ENCODE results near the gene CLDN20. TPM values are rescaled to one million over a fixed set of nuclear protein-coding genes. Genes with fewer than 3 reads are reported as not detected.

CLDN20 gene
- total and polyA plus RNA-seq, 2 of the 8 experiments (the other 6 are each of a cell fraction or from before 2014, with no cell fraction given), result not detected

DNA sequence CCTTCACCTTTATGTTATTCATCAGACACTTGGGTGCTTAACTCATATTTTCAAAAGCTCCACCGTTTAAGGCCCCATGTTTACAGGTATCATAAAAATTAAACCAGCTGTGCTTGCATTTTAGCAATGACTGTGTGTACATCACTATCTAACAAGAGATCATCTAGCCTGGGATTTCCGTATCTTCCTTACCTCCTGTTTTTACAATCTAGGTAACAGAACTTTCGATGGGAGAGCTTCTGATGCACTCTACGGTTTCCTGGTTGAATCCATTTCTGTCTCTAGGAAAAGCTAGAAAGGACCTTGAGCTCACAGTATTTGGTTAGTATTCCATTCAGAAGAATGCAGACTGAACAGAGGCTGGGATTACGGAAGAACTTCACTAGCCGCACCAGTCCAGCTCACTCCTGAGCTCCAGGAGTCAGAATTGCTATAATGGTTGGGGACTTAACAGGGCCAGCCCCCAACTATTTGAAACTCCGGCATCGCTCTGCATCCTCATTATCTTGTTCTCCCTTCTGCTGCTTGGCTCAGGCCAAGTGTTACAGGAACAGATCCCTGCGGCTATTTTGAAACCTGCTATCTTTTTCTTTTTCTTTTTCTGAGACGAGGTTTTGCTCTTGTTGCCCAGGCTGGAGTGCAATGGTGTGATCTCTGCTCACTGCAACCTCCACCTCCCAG lies 13.0 kb upstream of the CLDN20 start (continued):
- TF ChIP-seq, protein P1, sequence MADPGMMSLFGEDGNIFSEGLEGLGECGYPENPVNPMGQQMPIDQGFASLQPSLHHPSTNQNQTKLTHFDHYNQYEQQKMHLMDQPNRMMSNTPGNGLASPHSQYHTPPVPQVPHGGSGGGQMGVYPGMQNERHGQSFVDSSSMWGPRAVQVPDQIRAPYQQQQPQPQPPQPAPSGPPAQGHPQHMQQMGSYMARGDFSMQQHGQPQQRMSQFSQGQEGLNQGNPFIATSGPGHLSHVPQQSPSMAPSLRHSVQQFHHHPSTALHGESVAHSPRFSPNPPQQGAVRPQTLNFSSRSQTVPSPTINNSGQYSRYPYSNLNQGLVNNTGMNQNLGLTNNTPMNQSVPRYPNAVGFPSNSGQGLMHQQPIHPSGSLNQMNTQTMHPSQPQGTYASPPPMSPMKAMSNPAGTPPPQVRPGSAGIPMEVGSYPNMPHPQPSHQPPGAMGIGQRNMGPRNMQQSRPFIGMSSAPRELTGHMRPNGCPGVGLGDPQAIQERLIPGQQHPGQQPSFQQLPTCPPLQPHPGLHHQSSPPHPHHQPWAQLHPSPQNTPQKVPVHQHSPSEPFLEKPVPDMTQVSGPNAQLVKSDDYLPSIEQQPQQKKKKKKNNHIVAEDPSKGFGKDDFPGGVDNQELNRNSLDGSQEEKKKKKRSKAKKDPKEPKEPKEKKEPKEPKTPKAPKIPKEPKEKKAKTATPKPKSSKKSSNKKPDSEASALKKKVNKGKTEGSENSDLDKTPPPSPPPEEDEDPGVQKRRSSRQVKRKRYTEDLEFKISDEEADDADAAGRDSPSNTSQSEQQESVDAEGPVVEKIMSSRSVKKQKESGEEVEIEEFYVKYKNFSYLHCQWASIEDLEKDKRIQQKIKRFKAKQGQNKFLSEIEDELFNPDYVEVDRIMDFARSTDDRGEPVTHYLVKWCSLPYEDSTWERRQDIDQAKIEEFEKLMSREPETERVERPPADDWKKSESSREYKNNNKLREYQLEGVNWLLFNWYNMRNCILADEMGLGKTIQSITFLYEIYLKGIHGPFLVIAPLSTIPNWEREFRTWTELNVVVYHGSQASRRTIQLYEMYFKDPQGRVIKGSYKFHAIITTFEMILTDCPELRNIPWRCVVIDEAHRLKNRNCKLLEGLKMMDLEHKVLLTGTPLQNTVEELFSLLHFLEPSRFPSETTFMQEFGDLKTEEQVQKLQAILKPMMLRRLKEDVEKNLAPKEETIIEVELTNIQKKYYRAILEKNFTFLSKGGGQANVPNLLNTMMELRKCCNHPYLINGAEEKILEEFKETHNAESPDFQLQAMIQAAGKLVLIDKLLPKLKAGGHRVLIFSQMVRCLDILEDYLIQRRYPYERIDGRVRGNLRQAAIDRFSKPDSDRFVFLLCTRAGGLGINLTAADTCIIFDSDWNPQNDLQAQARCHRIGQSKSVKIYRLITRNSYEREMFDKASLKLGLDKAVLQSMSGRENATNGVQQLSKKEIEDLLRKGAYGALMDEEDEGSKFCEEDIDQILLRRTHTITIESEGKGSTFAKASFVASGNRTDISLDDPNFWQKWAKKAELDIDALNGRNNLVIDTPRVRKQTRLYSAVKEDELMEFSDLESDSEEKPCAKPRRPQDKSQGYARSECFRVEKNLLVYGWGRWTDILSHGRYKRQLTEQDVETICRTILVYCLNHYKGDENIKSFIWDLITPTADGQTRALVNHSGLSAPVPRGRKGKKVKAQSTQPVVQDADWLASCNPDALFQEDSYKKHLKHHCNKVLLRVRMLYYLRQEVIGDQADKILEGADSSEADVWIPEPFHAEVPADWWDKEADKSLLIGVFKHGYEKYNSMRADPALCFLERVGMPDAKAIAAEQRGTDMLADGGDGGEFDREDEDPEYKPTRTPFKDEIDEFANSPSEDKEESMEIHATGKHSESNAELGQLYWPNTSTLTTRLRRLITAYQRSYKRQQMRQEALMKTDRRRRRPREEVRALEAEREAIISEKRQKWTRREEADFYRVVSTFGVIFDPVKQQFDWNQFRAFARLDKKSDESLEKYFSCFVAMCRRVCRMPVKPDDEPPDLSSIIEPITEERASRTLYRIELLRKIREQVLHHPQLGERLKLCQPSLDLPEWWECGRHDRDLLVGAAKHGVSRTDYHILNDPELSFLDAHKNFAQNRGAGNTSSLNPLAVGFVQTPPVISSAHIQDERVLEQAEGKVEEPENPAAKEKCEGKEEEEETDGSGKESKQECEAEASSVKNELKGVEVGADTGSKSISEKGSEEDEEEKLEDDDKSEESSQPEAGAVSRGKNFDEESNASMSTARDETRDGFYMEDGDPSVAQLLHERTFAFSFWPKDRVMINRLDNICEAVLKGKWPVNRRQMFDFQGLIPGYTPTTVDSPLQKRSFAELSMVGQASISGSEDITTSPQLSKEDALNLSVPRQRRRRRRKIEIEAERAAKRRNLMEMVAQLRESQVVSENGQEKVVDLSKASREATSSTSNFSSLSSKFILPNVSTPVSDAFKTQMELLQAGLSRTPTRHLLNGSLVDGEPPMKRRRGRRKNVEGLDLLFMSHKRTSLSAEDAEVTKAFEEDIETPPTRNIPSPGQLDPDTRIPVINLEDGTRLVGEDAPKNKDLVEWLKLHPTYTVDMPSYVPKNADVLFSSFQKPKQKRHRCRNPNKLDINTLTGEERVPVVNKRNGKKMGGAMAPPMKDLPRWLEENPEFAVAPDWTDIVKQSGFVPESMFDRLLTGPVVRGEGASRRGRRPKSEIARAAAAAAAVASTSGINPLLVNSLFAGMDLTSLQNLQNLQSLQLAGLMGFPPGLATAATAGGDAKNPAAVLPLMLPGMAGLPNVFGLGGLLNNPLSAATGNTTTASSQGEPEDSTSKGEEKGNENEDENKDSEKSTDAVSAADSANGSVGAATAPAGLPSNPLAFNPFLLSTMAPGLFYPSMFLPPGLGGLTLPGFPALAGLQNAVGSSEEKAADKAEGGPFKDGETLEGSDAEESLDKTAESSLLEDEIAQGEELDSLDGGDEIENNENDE (IDR thresholded peaks at IDR 0.05; ENCODE audit: insufficient replicate concordance, low read length), result no peak
- no peak for TF ChIP-seq ZNF274 (IDR thresholded peaks at IDR 0.05; ENCODE audit: borderline replicate concordance, extremely low read depth, low read length)
- TF ChIP-seq EZH2 (IDR thresholded peaks at IDR 0.05; ENCODE audit: low read depth, low read length, severe bottlenecking), result no peak
- TF ChIP-seq CEBPB (IDR thresholded peaks at IDR 0.05; ENCODE audit: low read depth, low read length), result no peak
- TF ChIP-seq NRF1 (IDR thresholded peaks at IDR 0.05; ENCODE audit: low read depth, low read length), result no peak
- TF ChIP-seq, protein P2, sequence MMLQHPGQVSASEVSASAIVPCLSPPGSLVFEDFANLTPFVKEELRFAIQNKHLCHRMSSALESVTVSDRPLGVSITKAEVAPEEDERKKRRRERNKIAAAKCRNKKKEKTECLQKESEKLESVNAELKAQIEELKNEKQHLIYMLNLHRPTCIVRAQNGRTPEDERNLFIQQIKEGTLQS (IDR thresholded peaks at IDR 0.05; ENCODE audit: insufficient read depth, low read depth, low read length), result no peak

Measured in H1 (cell line).